HCT116 (cell line): ENCODE results near the gene SOX18. TPM values are rescaled to one million over a fixed set of nuclear protein-coding genes. Genes with fewer than 3 reads are reported as not detected.

Experiments used
- ATAC-seq: fragments of 200-7000 bp; cut with Tn5 transposase; 2 replicates; pipeline ENCODE4 v1.9.1; 2020; ENCODE audit warnings: mild to moderate bottlenecking, moderate library complexity
- BruUV-seq: library from RNA; stranded (reverse); fragments of 400-500 nt; replicated peaks from 2 replicates; lab custom pipeline; 2021; lab: Mats Ljungman, UMichigan
- CTCF ChIA-PET: fragments of 300-600 bp; sonication (Branson Sonifier 250); formaldehyde crosslinking; loops from one replicate; lab custom pipeline; 2021; ENCODE audit warnings: antibody characterized with exemption; lab: Charles Lee
- POLR2A ChIA-PET: fragments of 300-600, 350-600 bp; sonication (Branson Sonifier 250); formaldehyde crosslinking; loops from one replicate; lab custom pipeline; 2021; ENCODE audit warnings: antibody characterized with exemption; lab: Charles Lee
- RAD21 ChIA-PET, 2 experiments: fragments of 300-600 bp; sonication (Branson Sonifier 250); formaldehyde crosslinking; loops; one replicate each; lab custom pipeline; 2023; ENCODE audit warnings: low total read pairs in 2 of 2; ENCODE audit not compliant: uncharacterized antibody in 2 of 2, unreplicated experiment in 2 of 2, low non-redundant PET in 1 of 2; lab: Charles Lee
- DNase-seq: peaks from one replicate; pipeline ENCODE4 v3.0.0-alpha.2; 2010; ENCODE audit warnings: low read depth, low spot score
- H2AFZ ChIP-seq: fragments of 200-600 bp; shearing (Covaris generic), sonication (generic); 2 replicates; pipeline ENCODE4 v1.6.1; 2017; ENCODE audit warnings: low read depth, mixed run types, mixed read lengths, antibody characterized with exemption, low read length; ENCODE audit not compliant: poor library complexity, severe bottlenecking
- H3K27ac ChIP-seq: 2 replicates; pipeline ENCODE4 v1.5.1; 2012; ENCODE audit warnings: low read depth, low read length
- H3K27me3 ChIP-seq: fragments of 200-600 bp; sonication (generic); 2 replicates; pipeline ENCODE4 v1.6.1; 2016; ENCODE audit warnings: mixed run types, low read length, mixed read lengths; ENCODE audit not compliant: insufficient read depth
- H3K36me3 ChIP-seq, 2 experiments: fragments of 200-500 bp in 1 of 2; fragments of 200-600 bp in 1 of 2; sonication (Bioruptor generic) in 1 of 2; sonication (generic) in 1 of 2; 2 replicates each; pipeline versions ENCODE4 v1.5.1 to v1.6.1; 2014 to 2016; ENCODE audit warnings: low read length in 2 of 2, inconsistent platforms in 1 of 2, mixed read lengths in 1 of 2, mixed run types in 1 of 2; ENCODE audit not compliant: insufficient read depth in 2 of 2, control insufficient read depth in 1 of 2
- H3K4me1 ChIP-seq, 2 experiments: fragments of 200-600 bp in 1 of 2; sonication (generic) in 1 of 2; 2 replicates each; pipeline versions ENCODE4 v1.5.1 to v1.6.1; 2012 to 2017; ENCODE audit warnings: low read length in 2 of 2, inconsistent platforms in 1 of 2, mild to moderate bottlenecking in 1 of 2, mixed read lengths in 1 of 2, mixed run types in 1 of 2, moderate library complexity in 1 of 2; ENCODE audit not compliant: insufficient read depth in 2 of 2, control insufficient read depth in 1 of 2
- H3K4me2 ChIP-seq: fragments of 200-600 bp; sonication (generic); 2 replicates; pipeline ENCODE4 v1.6.1; 2017; ENCODE audit warnings: mixed run types, low read length, mixed read lengths
- H3K4me3 ChIP-seq, 2 experiments: fragments of 200-600 bp in 1 of 2; sonication (generic) in 1 of 2; replicated peaks in 1 of 2; 2 replicates each; pipeline ENCODE4 v1.5.1; 2011 to 2016; ENCODE audit warnings: low read length in 2 of 2, control low read depth in 1 of 2, low read depth in 1 of 2, mild to moderate bottlenecking in 1 of 2, mixed read lengths in 1 of 2, mixed run types in 1 of 2
- H3K79me2 ChIP-seq: fragments of 200-600 bp; sonication (generic); 2 replicates; pipeline ENCODE4 v1.6.1; 2017; ENCODE audit warnings: mild to moderate bottlenecking, mixed run types, low read length, moderate library complexity, mixed read lengths; ENCODE audit not compliant: insufficient read depth
- H3K9ac ChIP-seq: fragments of 200-600 bp; sonication (generic); 2 replicates; pipeline ENCODE4 v1.6.1; 2016; ENCODE audit warnings: low read length, mixed read lengths
- H3K9me2 ChIP-seq: fragments of 200-600 bp; sonication (generic), shearing (Covaris generic); 2 replicates; pipeline ENCODE4 v1.6.1; 2017; ENCODE audit warnings: mixed run types, mild to moderate bottlenecking, moderate library complexity; ENCODE audit not compliant: insufficient read depth
- H3K9me3 ChIP-seq, 2 experiments: fragments of 200-500 bp in 1 of 2; fragments of 200-600 bp in 1 of 2; sonication (Bioruptor generic) in 1 of 2; sonication (generic) in 1 of 2; 2 replicates each; pipeline ENCODE4 v1.6.1; 2014 to 2017; ENCODE audit warnings: low read length in 2 of 2, mixed read lengths in 2 of 2, inconsistent platforms in 1 of 2, low read depth in 1 of 2, mild to moderate bottlenecking in 1 of 2, mixed run types in 1 of 2, moderate library complexity in 1 of 2; ENCODE audit not compliant: control insufficient read depth in 1 of 2, insufficient read depth in 1 of 2
- H4K20me1 ChIP-seq: fragments of 200-600 bp; sonication (generic), shearing (Covaris generic); 2 replicates; pipeline ENCODE4 v1.6.1; 2017; ENCODE audit warnings: mixed run types, mild to moderate bottlenecking, moderate library complexity; ENCODE audit not compliant: insufficient read depth
- ATF3 ChIP-seq: IDR thresholded peaks from 2 replicates; pipeline ENCODE4 v1.6.1; 2012
- CEBPB ChIP-seq: IDR thresholded peaks from 2 replicates; pipeline ENCODE4 v1.6.1; 2012; ENCODE audit warnings: low read depth
- CTCF ChIP-seq, 3 experiments: fragments of 200-600 bp in 1 of 3; sonication (generic) in 1 of 3; IDR thresholded peaks in 2 of 3; conservative IDR thresholded peaks in 1 of 3; 2 replicates each; pipeline ENCODE4 v1.5.1; 2012 to 2017; ENCODE audit warnings: low read depth in 2 of 3, low read length in 2 of 3, antibody characterized with exemption in 1 of 3, borderline replicate concordance in 1 of 3, control low read depth in 1 of 3, mild to moderate bottlenecking in 1 of 3, mixed read lengths in 1 of 3, mixed run types in 1 of 3, moderate library complexity in 1 of 3; ENCODE audit not compliant: insufficient read depth in 1 of 3
- EGR1 ChIP-seq: IDR thresholded peaks from 2 replicates; pipeline ENCODE4 v1.6.1; 2012; ENCODE audit warnings: low read depth
- ELF1 ChIP-seq: IDR thresholded peaks from 2 replicates; pipeline ENCODE4 v1.6.1; 2012; ENCODE audit warnings: low read depth, borderline replicate concordance
- SRF ChIP-seq: IDR thresholded peaks from 2 replicates; pipeline ENCODE4 v1.6.1; 2012; ENCODE audit warnings: low read depth
- intact Hi-C: fragments of 100-400 bp; cut with micrococcal nuclease; formaldehyde crosslinking; loops from 2 replicates; pipeline ENCODE4 v1.10.0; 2022
- total RNA-seq: library from RNA; stranded (reverse); gene quantifications from one replicate; pipeline ENCODE4 v1.2.1, GENCODE V29; 2021; ENCODE audit not compliant: unreplicated experiment

SOX18 gene
- total RNA-seq, 1 experiment from 2014 or later: 3.3 TPM

GRCh38 chr20:64069614-64070243 lies 20.3 kb upstream of the SOX18 start:
- no peaks in the 10 kb centered on the region for H4K20me1 ChIP-seq
- no peak overlapping the region for H3K4me2 ChIP-seq
- H3K79me2 ChIP-seq: no peaks in the 10 kb centered on the region
- H3K9me3 ChIP-seq: no peaks in the 10 kb centered on the region
- DNase-seq (no peak), ATAC-seq (peak; percentile 54)
- H2AFZ ChIP-seq: no peak overlapping the region
- CTCF ChIA-PET: interaction anchor here (1.0 to 2.2 kb wide), 2 partner anchors 14 to 31 kb away, joined by 3 to 12 read pairs; partner anchors contain the start of gene LKAAEAR1
- intact Hi-C loops: no loop called here
- H3K9me2 ChIP-seq: no peaks in the 10 kb centered on the region
- no TSS peak for BruUV-seq
- no peak overlapping the region for H3K4me3 ChIP-seq
- TF ChIP-seq ELF1 (no peak), ATF3 (no peak), CTCF (IDR thresholded peaks at IDR 0.05 in 2 of 3, conservative IDR thresholded peaks at IDR 0.05 in 1 of 3; ENCODE audit: borderline replicate concordance in 1 of 3, insufficient read depth in 1 of 3, low read depth in 2 of 3, low read length in 2 of 3) (peak in 2 of 3 experiments; percentile 92 to 98; a peak in 5 of 6 replicates)
- no peak overlapping the region for H3K9ac ChIP-seq
- H3K36me3 ChIP-seq: no peaks in the 10 kb centered on the region
- POLR2A ChIA-PET: no interaction called here
- H3K4me1 ChIP-seq: peaks cover 27 to 29% of the 10 kb centered on the region in 2 experiments
- H3K27ac ChIP-seq: no peak overlapping the region
- RAD21 ChIA-PET: no interaction called here
- no peaks in the 10 kb centered on the region for H3K27me3 ChIP-seq

GRCh38 chr20:64069209-64069613 lies 19.8 kb upstream of the SOX18 start:
- Histone ChIP-seq H3K4me2 (no peak overlapping the region), H3K27ac (no peak overlapping the region), H3K36me3 (no peaks in the 10 kb centered on the region), H3K9me2 (no peaks in the 10 kb centered on the region), H3K9ac (no peak overlapping the region), H2AFZ (no peak overlapping the region), H3K79me2 (no peaks in the 10 kb centered on the region), H3K27me3 (no peaks in the 10 kb centered on the region), H3K4me3 (no peak overlapping the region), H3K9me3 (no peaks in the 10 kb centered on the region), H4K20me1 (no peaks in the 10 kb centered on the region), H3K4me1 (peaks cover 32 to 34% of the 10 kb centered on the region in 2 experiments)
- DNase-seq: no peak
- RAD21 ChIA-PET: no interaction called here
- no TSS peak for BruUV-seq
- no peak for ATAC-seq
- TF ChIP-seq CEBPB (no peak), EGR1 (no peak), SRF (no peak)
- intact Hi-C loops: no loop called here
- POLR2A ChIA-PET: no interaction called here
- CTCF ChIA-PET: interaction anchor here (1.0 to 2.2 kb wide), 2 partner anchors 15 to 30 kb away, joined by 3 to 12 read pairs; partner anchors contain the start of gene LKAAEAR1
